ENCODE results near the gene CKAP5. TPM values are rescaled to one million over a fixed set of nuclear protein-coding genes. Genes with fewer than 3 reads are reported as not detected.

CKAP5 gene
- total RNA-seq, 4 donors from 2014 or later: 29.9 to 59.2 (median 38.9) TPM

DNA sequence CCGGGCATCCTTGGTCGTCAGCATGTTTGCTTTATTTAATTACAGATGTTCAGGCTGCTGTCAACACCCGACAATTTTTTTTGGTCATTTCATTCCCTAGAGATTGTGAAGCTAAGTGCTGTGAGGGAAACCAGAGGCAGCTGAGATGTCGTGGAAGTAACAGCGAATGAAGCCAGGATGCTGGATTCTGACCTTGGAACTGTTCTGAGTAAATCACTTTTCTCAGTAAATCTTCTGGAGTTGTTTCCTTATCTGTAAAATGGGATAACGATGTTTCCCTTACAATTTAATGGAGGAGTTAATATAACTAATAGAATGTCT, 390 bp upstream of the CKAP5 start:
- Histone ChIP-seq H3K36me3 (no peaks in the 10 kb centered on the region), H3K9me3 (no peaks in the 10 kb centered on the region), H3K27me3 (no peaks in the 10 kb centered on the region), H3K27ac (no peak overlapping the region), H3K4me3 (peak overlapping the region; percentile 97), H3K4me1 (peaks cover 27% of the 10 kb centered on the region)
- DNase-seq (ENCODE audit: low spot score in 2 of 2): no peak
- TF ChIP-seq, protein P1, sequence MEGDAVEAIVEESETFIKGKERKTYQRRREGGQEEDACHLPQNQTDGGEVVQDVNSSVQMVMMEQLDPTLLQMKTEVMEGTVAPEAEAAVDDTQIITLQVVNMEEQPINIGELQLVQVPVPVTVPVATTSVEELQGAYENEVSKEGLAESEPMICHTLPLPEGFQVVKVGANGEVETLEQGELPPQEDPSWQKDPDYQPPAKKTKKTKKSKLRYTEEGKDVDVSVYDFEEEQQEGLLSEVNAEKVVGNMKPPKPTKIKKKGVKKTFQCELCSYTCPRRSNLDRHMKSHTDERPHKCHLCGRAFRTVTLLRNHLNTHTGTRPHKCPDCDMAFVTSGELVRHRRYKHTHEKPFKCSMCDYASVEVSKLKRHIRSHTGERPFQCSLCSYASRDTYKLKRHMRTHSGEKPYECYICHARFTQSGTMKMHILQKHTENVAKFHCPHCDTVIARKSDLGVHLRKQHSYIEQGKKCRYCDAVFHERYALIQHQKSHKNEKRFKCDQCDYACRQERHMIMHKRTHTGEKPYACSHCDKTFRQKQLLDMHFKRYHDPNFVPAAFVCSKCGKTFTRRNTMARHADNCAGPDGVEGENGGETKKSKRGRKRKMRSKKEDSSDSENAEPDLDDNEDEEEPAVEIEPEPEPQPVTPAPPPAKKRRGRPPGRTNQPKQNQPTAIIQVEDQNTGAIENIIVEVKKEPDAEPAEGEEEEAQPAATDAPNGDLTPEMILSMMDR (IDR thresholded peaks at IDR 0.05): no peak
- TF ChIP-seq POLR2AphosphoS5 (IDR thresholded peaks at IDR 0.05): no peak
- TF ChIP-seq EP300 (IDR thresholded peaks at IDR 0.05): no peak
- TF ChIP-seq POLR2A (IDR thresholded peaks at IDR 0.05): no peak
- WGBS: 7% methylated on average over 6 of the region's 6 CpGs

DNA sequence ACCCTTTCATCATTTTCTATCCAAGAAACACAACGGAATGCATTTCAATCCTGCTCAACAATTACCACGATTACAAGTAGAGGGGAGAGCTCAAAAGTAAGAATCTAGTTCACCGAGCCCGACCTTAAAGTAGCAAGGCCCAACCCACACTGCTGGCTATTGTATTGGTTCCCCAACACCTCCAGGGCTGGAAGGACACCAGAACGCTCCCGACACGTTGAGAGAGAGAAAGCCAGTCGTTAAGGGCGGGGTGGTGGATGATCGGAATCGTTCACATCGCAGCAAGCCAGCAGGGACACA, 690 bp downstream of the CKAP5 start:
- no peak for DNase-seq (ENCODE audit: low spot score in 2 of 2)
- Histone ChIP-seq H3K27ac (peak overlapping the region; percentile 89), H3K36me3 (no peaks in the 10 kb centered on the region)

GRCh38 chr11:46840116-46840515, 6.0 kb downstream of the CKAP5 start:
- Histone ChIP-seq H3K27me3 (no peaks in the 10 kb centered on the region), H3K4me3 (no peak overlapping the region), H3K4me1 (peaks cover 22% of the 10 kb centered on the region), H3K36me3 (no peaks in the 10 kb centered on the region), H3K27ac (no peak overlapping the region), H3K9me3 (no peaks in the 10 kb centered on the region)
- no peak for TF ChIP-seq POLR2AphosphoS5 (IDR thresholded peaks at IDR 0.05)
- TF ChIP-seq, protein P1 (IDR thresholded peaks at IDR 0.05): no peak
- TF ChIP-seq EP300 (IDR thresholded peaks at IDR 0.05): no peak
- no peak for TF ChIP-seq POLR2A (IDR thresholded peaks at IDR 0.05)
- DNase-seq (ENCODE audit: low spot score in 2 of 2): no peak

More for the DNA sequence above, 690 bp downstream of the CKAP5 start:
- Histone ChIP-seq H3K4me3 (peak overlapping the region; percentile 97), H3K4me1 (peaks cover 27% of the 10 kb centered on the region), H3K9me3 (no peaks in the 10 kb centered on the region), H3K27me3 (no peaks in the 10 kb centered on the region)
- TF ChIP-seq, protein P1 (IDR thresholded peaks at IDR 0.05): no peak
- no peak for TF ChIP-seq EP300 (IDR thresholded peaks at IDR 0.05)
- TF ChIP-seq POLR2AphosphoS5 (IDR thresholded peaks at IDR 0.05): no peak
- under 1% methylated on average over 12 of the region's 12 CpGs for WGBS

DNA sequence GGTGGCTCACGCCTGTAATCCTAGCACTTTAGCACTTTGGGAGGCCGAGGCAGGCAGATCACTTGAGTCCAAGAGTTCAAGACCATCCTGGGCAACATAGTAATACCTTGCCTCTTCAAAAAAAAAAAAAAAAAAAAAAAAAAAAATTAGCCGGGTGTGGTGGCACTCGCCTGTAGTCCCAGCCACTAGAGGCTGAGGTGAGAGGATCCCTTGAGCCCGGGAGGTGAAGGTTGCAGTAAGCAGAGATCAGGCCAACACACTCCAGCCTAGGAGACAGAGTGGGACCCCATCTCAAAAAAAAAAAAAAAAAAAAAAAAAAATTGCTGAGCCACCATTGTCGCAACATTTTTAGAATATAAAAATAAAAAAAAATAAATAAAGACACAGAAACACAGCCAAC, 7.6 kb downstream of the CKAP5 start:
- no peak overlapping the region for H3K4me3 ChIP-seq
- no peaks in the 10 kb centered on the region for H3K27me3 ChIP-seq
- H3K9me3 ChIP-seq: no peaks in the 10 kb centered on the region
- no peak for TF ChIP-seq POLR2A (IDR thresholded peaks at IDR 0.05)
- no peak for TF ChIP-seq POLR2AphosphoS5 (IDR thresholded peaks at IDR 0.05)
- TF ChIP-seq EP300 (IDR thresholded peaks at IDR 0.05): no peak
- TF ChIP-seq, protein P1 (IDR thresholded peaks at IDR 0.05): no peak
- H3K36me3 ChIP-seq: no peaks in the 10 kb centered on the region
- peaks cover 6% of the 10 kb centered on the region for H3K4me1 ChIP-seq
- no peak overlapping the region for H3K27ac ChIP-seq
- DNase-seq (ENCODE audit: low spot score in 2 of 2): no peak
- 92% methylated on average over 6 of the region's 6 CpGs for WGBS

- Histone ChIP-seq H3K27ac (no peak overlapping the region), H3K4me3 (no peak overlapping the region), H3K36me3 (no peaks in the 10 kb centered on the region), H3K27me3 (no peaks in the 10 kb centered on the region), H3K4me1 (peaks cover 5% of the 10 kb centered on the region), H3K9me3 (no peaks in the 10 kb centered on the region)
- DNase-seq (ENCODE audit: low spot score in 2 of 2): no peak
- TF ChIP-seq EP300 (IDR thresholded peaks at IDR 0.05) (no peak), POLR2A (IDR thresholded peaks at IDR 0.05) (no peak), POLR2AphosphoS5 (IDR thresholded peaks at IDR 0.05) (no peak)
- TF ChIP-seq, protein P1 (IDR thresholded peaks at IDR 0.05): no peak
Measured at GRCh38 chr11:46837860-46838259, 8.2 kb downstream of the CKAP5 start.

Measured in suprapubic skin (tissue), 4 donors.